ENCODE measurements around the gene DMD. TPM values are rescaled to one million over a fixed set of nuclear protein-coding genes. Genes with fewer than 3 reads are reported as not detected.

The DMD gene
- polyA plus RNA-seq, 1 donor from 2014 or later, result 21.6 TPM

- no peak overlapping the region for H3K4me2 ChIP-seq (ENCODE audit: low read length)
- H3K27ac ChIP-seq (ENCODE audit: low read length), result no peak overlapping the region
- no peaks in the 10 kb centered on the region for H3K27me3 ChIP-seq (ENCODE audit: insufficient read depth, low read depth, low read length)
- H3K9ac ChIP-seq (ENCODE audit: low read length), result no peak overlapping the region
- TF ChIP-seq SMC3 (conservative IDR thresholded peaks at IDR 0.05; ENCODE audit: poor library complexity), result no peak
- no peak for TF ChIP-seq CTCF (IDR thresholded peaks at IDR 0.05; ENCODE audit: poor library complexity, severe bottlenecking)
- no peak for TF ChIP-seq RAD21 (conservative IDR thresholded peaks at IDR 0.05)
- no peak for TF ChIP-seq EP300 (conservative IDR thresholded peaks at IDR 0.05; ENCODE audit: poor library complexity, severe bottlenecking)
- TF ChIP-seq, protein P1, sequence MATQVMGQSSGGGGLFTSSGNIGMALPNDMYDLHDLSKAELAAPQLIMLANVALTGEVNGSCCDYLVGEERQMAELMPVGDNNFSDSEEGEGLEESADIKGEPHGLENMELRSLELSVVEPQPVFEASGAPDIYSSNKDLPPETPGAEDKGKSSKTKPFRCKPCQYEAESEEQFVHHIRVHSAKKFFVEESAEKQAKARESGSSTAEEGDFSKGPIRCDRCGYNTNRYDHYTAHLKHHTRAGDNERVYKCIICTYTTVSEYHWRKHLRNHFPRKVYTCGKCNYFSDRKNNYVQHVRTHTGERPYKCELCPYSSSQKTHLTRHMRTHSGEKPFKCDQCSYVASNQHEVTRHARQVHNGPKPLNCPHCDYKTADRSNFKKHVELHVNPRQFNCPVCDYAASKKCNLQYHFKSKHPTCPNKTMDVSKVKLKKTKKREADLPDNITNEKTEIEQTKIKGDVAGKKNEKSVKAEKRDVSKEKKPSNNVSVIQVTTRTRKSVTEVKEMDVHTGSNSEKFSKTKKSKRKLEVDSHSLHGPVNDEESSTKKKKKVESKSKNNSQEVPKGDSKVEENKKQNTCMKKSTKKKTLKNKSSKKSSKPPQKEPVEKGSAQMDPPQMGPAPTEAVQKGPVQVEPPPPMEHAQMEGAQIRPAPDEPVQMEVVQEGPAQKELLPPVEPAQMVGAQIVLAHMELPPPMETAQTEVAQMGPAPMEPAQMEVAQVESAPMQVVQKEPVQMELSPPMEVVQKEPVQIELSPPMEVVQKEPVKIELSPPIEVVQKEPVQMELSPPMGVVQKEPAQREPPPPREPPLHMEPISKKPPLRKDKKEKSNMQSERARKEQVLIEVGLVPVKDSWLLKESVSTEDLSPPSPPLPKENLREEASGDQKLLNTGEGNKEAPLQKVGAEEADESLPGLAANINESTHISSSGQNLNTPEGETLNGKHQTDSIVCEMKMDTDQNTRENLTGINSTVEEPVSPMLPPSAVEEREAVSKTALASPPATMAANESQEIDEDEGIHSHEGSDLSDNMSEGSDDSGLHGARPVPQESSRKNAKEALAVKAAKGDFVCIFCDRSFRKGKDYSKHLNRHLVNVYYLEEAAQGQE (IDR thresholded peaks at IDR 0.05; ENCODE audit: borderline replicate concordance), result no peak
- no peak for TF ChIP-seq POLR2AphosphoS5 (IDR thresholded peaks at IDR 0.05)
- no peak for TF ChIP-seq MXI1 (conservative IDR thresholded peaks at IDR 0.05; ENCODE audit: poor library complexity, severe bottlenecking)
- TF ChIP-seq TAF1 (IDR thresholded peaks at IDR 0.05; ENCODE audit: low read depth), result no peak
- no peak for TF ChIP-seq EZH2 (IDR thresholded peaks at IDR 0.05; ENCODE audit: borderline replicate concordance, insufficient read depth, low read length, poor library complexity, severe bottlenecking)
- no peaks in the 10 kb centered on the region for H4K20me1 ChIP-seq (ENCODE audit: insufficient read depth)
- no peak overlapping the region for H2AFZ ChIP-seq (ENCODE audit: low read depth, low read length)
- H3K79me2 ChIP-seq (replicated peaks; ENCODE audit: insufficient read depth, low read length), result no peaks in the 10 kb centered on the region
- H3K4me3 ChIP-seq (ENCODE audit: low read length), result no peak overlapping the region
- H3F3A ChIP-seq (ENCODE audit: insufficient read depth, low read length, poor library complexity, severe bottlenecking), result no peaks in the 10 kb centered on the region
- no peaks in the 10 kb centered on the region for H3K9me3 ChIP-seq (ENCODE audit: low read length)
- H3K9me2 ChIP-seq (ENCODE audit: insufficient read depth, low read length), result no peaks in the 10 kb centered on the region
- H3K36me3 ChIP-seq (ENCODE audit: insufficient read depth, low read length), result no peaks in the 10 kb centered on the region
Measured at GRCh38 chrX:32780109-32780508, 431.2 kb downstream of the DMD start.

- no peaks in the 10 kb centered on the region for H3K36me3 ChIP-seq (ENCODE audit: insufficient read depth, low read length)
- no peaks in the 10 kb centered on the region for H4K20me1 ChIP-seq (ENCODE audit: insufficient read depth)
- no peak overlapping the region for H2AFZ ChIP-seq (ENCODE audit: low read depth, low read length)
- H3K9ac ChIP-seq (ENCODE audit: low read length), result no peak overlapping the region
- no peaks in the 10 kb centered on the region for H3K27me3 ChIP-seq (ENCODE audit: insufficient read depth, low read depth, low read length)
- no peak overlapping the region for H3K27ac ChIP-seq (ENCODE audit: low read length)
- H3K79me2 ChIP-seq (replicated peaks; ENCODE audit: insufficient read depth, low read length), result no peaks in the 10 kb centered on the region
- TF ChIP-seq RAD21 (conservative IDR thresholded peaks at IDR 0.05), result no peak
- no peak for TF ChIP-seq EP300 (conservative IDR thresholded peaks at IDR 0.05; ENCODE audit: poor library complexity, severe bottlenecking)
- no peaks in the 10 kb centered on the region for H3K9me2 ChIP-seq (ENCODE audit: insufficient read depth, low read length)
- no peak overlapping the region for H3K4me3 ChIP-seq (ENCODE audit: low read length)
- H3F3A ChIP-seq (ENCODE audit: insufficient read depth, low read length, poor library complexity, severe bottlenecking), result no peaks in the 10 kb centered on the region
- H3K4me2 ChIP-seq (ENCODE audit: low read length), result no peak overlapping the region
- H3K9me3 ChIP-seq (ENCODE audit: low read length), result no peaks in the 10 kb centered on the region
Measured at GRCh38 chrX:32778965-32779364, 432.4 kb downstream of the DMD start.

DNA sequence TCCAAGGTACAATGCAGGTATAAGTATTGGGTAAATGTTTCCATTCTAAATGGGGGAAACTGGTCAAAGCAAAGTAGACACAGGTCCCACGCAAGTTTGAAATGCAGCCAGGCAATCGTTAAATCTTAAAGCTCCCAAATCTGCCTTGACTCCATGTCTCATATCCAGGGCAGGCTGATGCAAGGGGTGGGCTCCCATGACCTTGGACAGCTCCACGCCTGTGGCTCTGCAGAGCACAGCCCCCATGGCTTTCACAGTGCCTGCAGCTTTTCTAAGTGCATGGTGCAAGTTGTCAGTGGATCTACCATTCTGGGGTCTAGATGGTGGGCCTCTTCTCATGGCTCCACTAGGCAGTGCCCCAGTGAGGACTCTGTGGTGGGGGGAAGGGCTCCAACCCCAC, 436.4 kb downstream of the DMD start:
- H3K9ac ChIP-seq (ENCODE audit: low read length), result no peak overlapping the region
- H3K4me3 ChIP-seq (ENCODE audit: low read length), result no peak overlapping the region
- TF ChIP-seq, protein P1 (IDR thresholded peaks at IDR 0.05; ENCODE audit: borderline replicate concordance), result no peak
- TF ChIP-seq MXI1 (conservative IDR thresholded peaks at IDR 0.05; ENCODE audit: poor library complexity, severe bottlenecking) (no peak), EZH2 (IDR thresholded peaks at IDR 0.05; ENCODE audit: borderline replicate concordance, insufficient read depth, low read length, poor library complexity, severe bottlenecking) (no peak), RAD21 (conservative IDR thresholded peaks at IDR 0.05) (no peak)
- H3K4me2 ChIP-seq (ENCODE audit: low read length), result no peak overlapping the region
- H3K27me3 ChIP-seq (ENCODE audit: insufficient read depth, low read depth, low read length), result no peaks in the 10 kb centered on the region
- no peak overlapping the region for H2AFZ ChIP-seq (ENCODE audit: low read depth, low read length)
- no peaks in the 10 kb centered on the region for H3F3A ChIP-seq (ENCODE audit: insufficient read depth, low read length, poor library complexity, severe bottlenecking)
- H3K27ac ChIP-seq (ENCODE audit: low read length), result no peak overlapping the region
- no peaks in the 10 kb centered on the region for H4K20me1 ChIP-seq (ENCODE audit: insufficient read depth)
- no peaks in the 10 kb centered on the region for H3K79me2 ChIP-seq (replicated peaks; ENCODE audit: insufficient read depth, low read length)
- H3K9me3 ChIP-seq (ENCODE audit: low read length), result no peaks in the 10 kb centered on the region
- no peaks in the 10 kb centered on the region for H3K9me2 ChIP-seq (ENCODE audit: insufficient read depth, low read length)
- H3K36me3 ChIP-seq (ENCODE audit: insufficient read depth, low read length), result no peaks in the 10 kb centered on the region
